ENCODE measurements around the gene HAVCR2. TPM values are rescaled to one million over a fixed set of nuclear protein-coding genes. Genes with fewer than 3 reads are reported as not detected.

The HAVCR2 gene
- total RNA-seq, 1 experiment from 2014 or later, result 0.41 TPM

DNA sequence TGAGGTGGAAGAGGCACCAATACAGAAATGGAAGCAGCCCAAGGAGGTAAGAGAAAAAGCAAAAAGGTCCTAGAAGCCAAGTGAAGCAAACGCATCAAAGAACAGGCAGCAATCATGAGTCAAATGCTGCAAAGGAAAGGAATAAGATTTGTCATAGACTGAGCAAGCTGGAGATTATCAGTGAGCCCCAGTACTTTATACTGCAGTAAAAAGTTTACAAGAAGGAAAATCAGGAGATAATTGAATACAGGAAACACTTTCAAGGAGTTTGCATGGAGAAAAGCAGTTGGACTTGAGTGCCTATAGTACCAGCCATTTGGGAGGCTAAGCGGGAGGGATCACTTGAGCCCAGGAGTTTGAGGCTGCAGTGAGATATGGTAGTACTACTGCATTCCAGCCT, 42.8 kb downstream of the HAVCR2 start:
- Mint-ChIP-seq H3K36me3 (ENCODE audit: insufficient read depth, unreplicated experiment) (no peaks in the 10 kb centered on the region), H3K4me1 (ENCODE audit: low read depth, unreplicated experiment) (peaks cover 47% of the 10 kb centered on the region), H3K4me3 (ENCODE audit: unreplicated experiment) (no peak overlapping the region), H3K9me3 (ENCODE audit: unreplicated experiment) (no peaks in the 10 kb centered on the region), H3K27me3 (ENCODE audit: insufficient read depth, unreplicated experiment) (no peaks in the 10 kb centered on the region), H3K27ac (ENCODE audit: unreplicated experiment) (peak overlapping the region; percentile 62)
- intact Hi-C loops (cut with micrococcal nuclease; ENCODE audit: unreplicated experiment), result no loop called here
- Histone ChIP-seq H3K9me3 (0 out of 2 replicates have a peak, but pooled peaks cover 4% of the 10 kb centered on the region), H3K4me1 (peaks cover 55% of the 10 kb centered on the region), H3K4me3 (ENCODE audit: low read depth, low read length) (no peak overlapping the region), H3K27me3 (replicated peaks; ENCODE audit: control insufficient read depth, insufficient read depth, low read length) (no peaks in the 10 kb centered on the region), H3K36me3 (ENCODE audit: control insufficient read depth, insufficient read depth, low read length) (peaks cover 1% of the 10 kb centered on the region; the same call in 1 of the 2 replicates)
- POLR2A ChIA-PET, result no interaction called here
- TF ChIP-seq, protein P1, sequence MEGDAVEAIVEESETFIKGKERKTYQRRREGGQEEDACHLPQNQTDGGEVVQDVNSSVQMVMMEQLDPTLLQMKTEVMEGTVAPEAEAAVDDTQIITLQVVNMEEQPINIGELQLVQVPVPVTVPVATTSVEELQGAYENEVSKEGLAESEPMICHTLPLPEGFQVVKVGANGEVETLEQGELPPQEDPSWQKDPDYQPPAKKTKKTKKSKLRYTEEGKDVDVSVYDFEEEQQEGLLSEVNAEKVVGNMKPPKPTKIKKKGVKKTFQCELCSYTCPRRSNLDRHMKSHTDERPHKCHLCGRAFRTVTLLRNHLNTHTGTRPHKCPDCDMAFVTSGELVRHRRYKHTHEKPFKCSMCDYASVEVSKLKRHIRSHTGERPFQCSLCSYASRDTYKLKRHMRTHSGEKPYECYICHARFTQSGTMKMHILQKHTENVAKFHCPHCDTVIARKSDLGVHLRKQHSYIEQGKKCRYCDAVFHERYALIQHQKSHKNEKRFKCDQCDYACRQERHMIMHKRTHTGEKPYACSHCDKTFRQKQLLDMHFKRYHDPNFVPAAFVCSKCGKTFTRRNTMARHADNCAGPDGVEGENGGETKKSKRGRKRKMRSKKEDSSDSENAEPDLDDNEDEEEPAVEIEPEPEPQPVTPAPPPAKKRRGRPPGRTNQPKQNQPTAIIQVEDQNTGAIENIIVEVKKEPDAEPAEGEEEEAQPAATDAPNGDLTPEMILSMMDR (IDR thresholded peaks at IDR 0.05; ENCODE audit: insufficient read depth in 1 of 2, low read depth in 1 of 2, low read length in 1 of 2, severe bottlenecking in 1 of 2, unreplicated experiment in 1 of 2), result no peak
- no peak for DNase-seq
- CTCF ChIA-PET, result no interaction called here
- no TSS peak for BruUV-seq (replicated peaks)

DNA sequence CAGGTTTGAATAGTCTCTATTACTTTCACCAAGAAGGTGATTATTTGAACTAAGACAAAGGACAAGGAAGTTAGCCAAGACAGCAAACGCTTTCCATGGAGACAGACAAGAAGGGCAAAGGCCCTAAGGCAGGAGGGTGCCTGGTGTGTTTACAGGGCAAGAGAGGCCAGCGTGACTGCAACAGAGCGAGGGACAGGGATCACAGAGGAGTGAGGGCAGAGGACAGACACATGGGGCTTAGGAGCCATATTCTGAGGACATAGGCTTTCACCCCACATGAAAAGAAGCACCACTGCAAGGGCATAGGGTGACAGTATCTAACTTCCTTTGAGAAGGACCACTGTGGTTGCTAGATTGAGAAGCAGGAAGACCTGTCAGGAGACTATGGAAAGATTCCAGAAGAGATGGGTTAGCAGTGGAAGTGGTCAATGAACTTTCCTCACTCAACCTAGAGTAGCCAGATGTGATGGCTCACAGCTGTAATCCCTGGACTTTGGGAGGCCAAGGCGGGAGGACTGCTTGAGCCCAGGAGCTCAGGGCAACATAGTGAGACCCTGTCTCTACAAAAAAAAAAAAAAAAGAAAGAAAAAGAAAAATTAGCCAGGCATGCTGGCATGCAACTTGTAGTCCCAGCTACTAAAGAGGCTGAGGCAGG, 44.9 kb downstream of the HAVCR2 start:
- Mint-ChIP-seq H3K27ac (ENCODE audit: unreplicated experiment) (peak overlapping the region; percentile 91), H3K27me3 (ENCODE audit: insufficient read depth, unreplicated experiment) (no peaks in the 10 kb centered on the region), H3K36me3 (ENCODE audit: insufficient read depth, unreplicated experiment) (peaks cover 5% of the 10 kb centered on the region), H3K4me1 (ENCODE audit: low read depth, unreplicated experiment) (peaks cover 54% of the 10 kb centered on the region), H3K4me3 (ENCODE audit: unreplicated experiment) (no peak overlapping the region), H3K9me3 (ENCODE audit: unreplicated experiment) (no peaks in the 10 kb centered on the region)
- ChIA-PET CTCF (interaction anchor here (0.6 kb wide), 1 partner anchor 12 kb away, joined by 3 read pairs; no protein-coding TSS in a partner anchor), POLR2A (interaction anchor here (0.7 kb wide), 1 partner anchor 95 kb away, joined by 12 read pairs; no protein-coding TSS in a partner anchor)
- TF ChIP-seq, protein P1 (IDR thresholded peaks at IDR 0.05; ENCODE audit: insufficient read depth in 1 of 2, low read depth in 1 of 2, low read length in 1 of 2, severe bottlenecking in 1 of 2, unreplicated experiment in 1 of 2), result no peak
- Histone ChIP-seq H3K36me3 (ENCODE audit: control insufficient read depth, insufficient read depth, low read length) (peaks cover 1% of the 10 kb centered on the region; the same call in 1 of the 2 replicates), H3K9me3 (0 out of 2 replicates have a peak, but pooled peaks cover 4% of the 10 kb centered on the region), H3K4me1 (peaks cover 64% of the 10 kb centered on the region), H3K27me3 (replicated peaks; ENCODE audit: control insufficient read depth, insufficient read depth, low read length) (no peaks in the 10 kb centered on the region), H3K4me3 (ENCODE audit: low read depth, low read length) (no peak overlapping the region)
- intact Hi-C loops (cut with micrococcal nuclease; ENCODE audit: unreplicated experiment), result no loop called here
- no TSS peak for BruUV-seq (replicated peaks)
- peak; percentile 31 to 63 for DNase-seq

DNA sequence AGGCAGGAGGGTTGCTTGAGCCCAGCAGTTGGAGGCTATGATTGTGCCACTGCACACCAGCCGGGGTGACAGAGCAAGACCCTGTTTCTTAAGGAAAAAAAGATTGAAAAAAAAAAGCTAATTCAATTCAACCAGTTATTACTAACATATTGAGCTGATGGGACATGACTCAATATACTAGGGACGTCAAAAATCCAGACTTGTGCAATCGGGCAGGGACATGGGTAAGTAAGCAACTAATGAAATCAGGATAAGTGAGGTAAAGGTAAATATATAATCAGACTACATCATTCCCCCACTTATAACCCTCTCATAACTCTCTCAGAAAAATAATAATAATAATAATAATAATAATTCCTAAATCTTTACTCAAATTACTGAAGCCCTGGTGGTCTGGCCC, 49.0 kb downstream of the HAVCR2 start:
- BruUV-seq (replicated peaks), result no TSS peak
- H3K4me3 Mint-ChIP-seq (ENCODE audit: unreplicated experiment), result peak overlapping the region; percentile 57
- H3K4me1 ChIP-seq, result peaks cover 50% of the 10 kb centered on the region
- H3K9me3 Mint-ChIP-seq (ENCODE audit: unreplicated experiment), result no peaks in the 10 kb centered on the region
- POLR2A ChIA-PET, result interaction anchor here (2.9 kb wide), 1 partner anchor 10 kb away, joined by 15 read pairs; no protein-coding TSS in a partner anchor
- H3K27me3 ChIP-seq (replicated peaks; ENCODE audit: control insufficient read depth, insufficient read depth, low read length), result no peaks in the 10 kb centered on the region
- H3K27me3 Mint-ChIP-seq (ENCODE audit: insufficient read depth, unreplicated experiment), result no peaks in the 10 kb centered on the region
- 0 out of 2 replicates have a peak, but pooled peaks cover 4% of the 10 kb centered on the region for H3K9me3 ChIP-seq
- peaks cover 14% of the 10 kb centered on the region for H3K36me3 Mint-ChIP-seq (ENCODE audit: insufficient read depth, unreplicated experiment)
- no peak for DNase-seq
- intact Hi-C loops (cut with micrococcal nuclease; ENCODE audit: unreplicated experiment), result loop anchor here (1.0 to 2.0 kb wide), 3 partner anchors 11 to 73 kb away; no protein-coding TSS in a partner anchor
- CTCF ChIA-PET, result no interaction called here
- no peak overlapping the region for H3K4me3 ChIP-seq (ENCODE audit: low read depth, low read length)
- H3K36me3 ChIP-seq (ENCODE audit: control insufficient read depth, insufficient read depth, low read length), result peaks cover 3% of the 10 kb centered on the region; the same call in 1 of the 2 replicates
- H3K4me1 Mint-ChIP-seq (ENCODE audit: low read depth, unreplicated experiment), result peaks cover 44% of the 10 kb centered on the region
- TF ChIP-seq, protein P1 (IDR thresholded peaks at IDR 0.05; ENCODE audit: insufficient read depth in 1 of 2, low read depth in 1 of 2, low read length in 1 of 2, severe bottlenecking in 1 of 2, unreplicated experiment in 1 of 2), result no peak
- peak overlapping the region; percentile 94 for H3K27ac Mint-ChIP-seq (ENCODE audit: unreplicated experiment)

Measured in Caco-2 (cell line).